GM18505 (cell line): ENCODE measurements around the gene FGF22.
A peak's percentile ranks its signal among the peaks of the same experiment; 100 is the strongest.
"Not testable (repeated sequence)": the region's sequence is repeated elsewhere in the genome, so short reads cannot be mapped to it uniquely, and the experiment has no call there.

Experiments used
- ATAC-seq: cut with Tn5 transposase; IDR thresholded peaks from one replicate; pipeline ENCODE4 v1.9.1; 2021; ENCODE audit not compliant: unreplicated experiment
- POLR2A ChIP-seq: IDR thresholded peaks from 4 replicates; pipeline ENCODE4 v1.6.1; 2011; ENCODE audit warnings: borderline replicate concordance; ENCODE audit not compliant: insufficient read depth, insufficient read length; ENCODE audit errors: extremely low read depth

The FGF22 gene

GRCh38 chr19:623175-623916 lies 16.3 kb upstream of the FGF22 start:
- ATAC-seq: no peak
- no peak for TF ChIP-seq POLR2A

GRCh38 chr19:623974-624373 lies 15.7 kb upstream of the FGF22 start:
- ATAC-seq: no peak
- no peak for TF ChIP-seq POLR2A

GRCh38 chr19:624433-625109 lies 15.1 kb upstream of the FGF22 start:
- no peak for ATAC-seq
- no peak for TF ChIP-seq POLR2A

- no peak for ATAC-seq
- no peak for TF ChIP-seq POLR2A
These were observed 14.4 kb upstream of the FGF22 start for GRCh38 chr19:625257-625656.

GRCh38 chr19:626566-626965 lies 13.1 kb upstream of the FGF22 start:
- not testable (repeated sequence) for ATAC-seq

GRCh38 chr19:628168-628567 lies 11.5 kb upstream of the FGF22 start:
- no peak for TF ChIP-seq POLR2A
- no peak for ATAC-seq

- ATAC-seq: not testable (repeated sequence)
These were observed 10.2 kb upstream of the FGF22 start for GRCh38 chr19:629515-629914.

- no peak for ATAC-seq
These were observed 9.5 kb upstream of the FGF22 start for GRCh38 chr19:629961-630714.

GRCh38 chr19:632579-633067 lies 7.1 kb upstream of the FGF22 start:
- ATAC-seq: peak; percentile 10

More at GRCh38 chr19:629961-630714, 9.5 kb upstream of the FGF22 start:
- TF ChIP-seq POLR2A: no peak

GRCh38 chr19:633068-633785 lies 6.5 kb upstream of the FGF22 start, which contains the start of gene POLRMT:
POLRMT (minus strand) TSS chr19:633537; CDS start chr19:633512, 25 bp downstream.
- ATAC-seq: peak; percentile 81
- peak; percentile 53 for TF ChIP-seq POLR2A

More at GRCh38 chr19:632579-633067, 7.1 kb upstream of the FGF22 start:
- no peak for TF ChIP-seq POLR2A

- ATAC-seq: no peak
- TF ChIP-seq POLR2A: no peak
These were observed 5.7 kb upstream of the FGF22 start for GRCh38 chr19:633786-634639.

GRCh38 chr19:634975-635652 lies 4.6 kb upstream of the FGF22 start:
- no peak for TF ChIP-seq POLR2A
- no peak for ATAC-seq
